ENCODE data around the gene BPTF.
"Not testable (repeated sequence)": the region's sequence is repeated elsewhere in the genome, so short reads cannot be mapped to it uniquely, and the experiment has no call there.

The BPTF gene

DNA sequence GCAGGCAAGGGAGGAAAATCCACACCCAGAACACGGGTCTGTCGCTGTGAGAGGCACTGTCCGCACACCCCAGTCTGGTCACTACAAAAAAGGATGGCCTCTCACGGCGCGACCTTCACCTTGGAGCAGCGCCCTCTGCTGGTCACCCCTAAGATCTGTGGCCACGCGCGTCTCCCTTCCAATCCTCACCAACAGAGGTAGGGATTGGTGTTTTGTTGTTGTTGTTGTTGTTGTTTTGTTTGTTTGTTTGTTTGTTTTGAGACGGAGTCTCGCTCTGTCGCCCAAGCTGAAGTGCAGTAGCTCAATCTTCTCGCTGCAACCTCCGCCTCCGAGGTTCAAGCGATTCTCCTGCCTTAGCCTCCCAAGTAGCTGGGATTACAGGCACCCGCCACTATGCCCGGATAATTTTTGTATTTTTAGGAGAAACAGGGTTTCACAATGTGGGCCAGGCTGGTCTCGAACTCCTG, 185.9 kb downstream of the BPTF start:
- no peak overlapping the region for H3K27ac ChIP-seq (ENCODE audit: low read depth, low read length)
- no peaks in the 10 kb centered on the region for H3K27me3 ChIP-seq (ENCODE audit: insufficient read depth, low read length, poor library complexity)
- no peaks in the 10 kb centered on the region for H3K79me1 ChIP-seq (ENCODE audit: low read length)
- H3K79me2 ChIP-seq (ENCODE audit: control insufficient read depth, insufficient read depth, low read length), result no peaks in the 10 kb centered on the region
- H3K4me1 ChIP-seq (ENCODE audit: control insufficient read depth, low read depth, low read length), result no peaks in the 10 kb centered on the region
- H2BK120ac ChIP-seq (ENCODE audit: low read depth, low read length), result no peak overlapping the region
- peak overlapping the region; percentile 83 for H3K56ac ChIP-seq (ENCODE audit: low read length)
- no peak overlapping the region for H4K8ac ChIP-seq (ENCODE audit: low read depth, low read length)
- H2BK5ac ChIP-seq (ENCODE audit: low read length), result no peak overlapping the region
- peak overlapping the region; percentile 59 for H3K9ac ChIP-seq (ENCODE audit: low read length)
- H3K36me3 ChIP-seq (ENCODE audit: control insufficient read depth, insufficient read depth, low read length), result no peaks in the 10 kb centered on the region
- H3K4me3 ChIP-seq (ENCODE audit: low read length), result no peak overlapping the region
- no peak overlapping the region for H3K4me2 ChIP-seq (ENCODE audit: low read length)
- H3K18ac ChIP-seq (ENCODE audit: low read length), result no peak overlapping the region
- no peak overlapping the region for H3K4ac ChIP-seq (ENCODE audit: low read depth, low read length)
- WGBS (ENCODE audit: extremely low coverage, insufficient coverage, low lambda C conversion rate), result no CpG with 5 or more reads among the region's 20 CpGs
- peak; percentile 70 for DNase-seq
- no peak overlapping the region for H4K5ac ChIP-seq (ENCODE audit: low read length)
- no peak overlapping the region for H3K23ac ChIP-seq (ENCODE audit: low read length)
- no peak overlapping the region for H2AK5ac ChIP-seq (ENCODE audit: low read length)
- H2BK15ac ChIP-seq (replicated peaks; ENCODE audit: low read depth), result no peak overlapping the region

DNA sequence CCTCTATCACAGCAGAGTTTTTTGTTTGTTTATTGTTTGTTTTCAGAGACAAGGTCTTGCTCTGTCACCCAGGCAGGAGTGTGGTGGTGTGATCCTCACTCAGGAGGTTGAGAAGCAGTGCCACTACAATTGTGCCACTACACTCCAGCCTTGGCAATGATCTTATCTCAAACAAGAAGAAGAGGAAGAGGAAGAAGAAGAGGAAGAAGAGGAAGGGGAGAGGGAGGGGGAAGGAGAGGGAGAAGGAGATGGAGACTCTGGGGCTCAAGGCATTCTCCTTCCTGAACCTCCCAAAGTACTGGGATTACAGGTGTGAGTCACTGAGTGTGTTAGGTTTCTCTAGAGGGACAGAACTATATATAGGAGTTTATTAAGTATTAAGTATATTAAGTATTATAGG, 188.1 kb downstream of the BPTF start:
- no peak overlapping the region for H4K8ac ChIP-seq (ENCODE audit: low read depth, low read length)
- H3K4me3 ChIP-seq (ENCODE audit: low read length), result no peak overlapping the region
- H3K79me2 ChIP-seq (ENCODE audit: control insufficient read depth, insufficient read depth, low read length), result no peaks in the 10 kb centered on the region
- H3K56ac ChIP-seq (ENCODE audit: low read length), result no peak overlapping the region
- no peak overlapping the region for H4K5ac ChIP-seq (ENCODE audit: low read length)
- H2BK120ac ChIP-seq (ENCODE audit: low read depth, low read length), result no peak overlapping the region
- no peak overlapping the region for H3K23ac ChIP-seq (ENCODE audit: low read length)
- H3K27ac ChIP-seq (ENCODE audit: low read depth, low read length), result no peak overlapping the region
- H3K4ac ChIP-seq (ENCODE audit: low read depth, low read length), result no peak overlapping the region
- no peaks in the 10 kb centered on the region for H3K36me3 ChIP-seq (ENCODE audit: control insufficient read depth, insufficient read depth, low read length)
- no peak overlapping the region for H2BK5ac ChIP-seq (ENCODE audit: low read length)
- no peak overlapping the region for H3K4me2 ChIP-seq (ENCODE audit: low read length)
- H3K18ac ChIP-seq (ENCODE audit: low read length), result no peak overlapping the region
- H2AK5ac ChIP-seq (ENCODE audit: low read length), result no peak overlapping the region
- no peak for DNase-seq
- H3K9ac ChIP-seq (ENCODE audit: low read length), result no peak overlapping the region
- H3K27me3 ChIP-seq (ENCODE audit: insufficient read depth, low read length, poor library complexity), result no peaks in the 10 kb centered on the region
- H3K4me1 ChIP-seq (ENCODE audit: control insufficient read depth, low read depth, low read length), result no peaks in the 10 kb centered on the region
- no peaks in the 10 kb centered on the region for H3K79me1 ChIP-seq (ENCODE audit: low read length)
- no peak overlapping the region for H2BK15ac ChIP-seq (replicated peaks; ENCODE audit: low read depth)

DNA sequence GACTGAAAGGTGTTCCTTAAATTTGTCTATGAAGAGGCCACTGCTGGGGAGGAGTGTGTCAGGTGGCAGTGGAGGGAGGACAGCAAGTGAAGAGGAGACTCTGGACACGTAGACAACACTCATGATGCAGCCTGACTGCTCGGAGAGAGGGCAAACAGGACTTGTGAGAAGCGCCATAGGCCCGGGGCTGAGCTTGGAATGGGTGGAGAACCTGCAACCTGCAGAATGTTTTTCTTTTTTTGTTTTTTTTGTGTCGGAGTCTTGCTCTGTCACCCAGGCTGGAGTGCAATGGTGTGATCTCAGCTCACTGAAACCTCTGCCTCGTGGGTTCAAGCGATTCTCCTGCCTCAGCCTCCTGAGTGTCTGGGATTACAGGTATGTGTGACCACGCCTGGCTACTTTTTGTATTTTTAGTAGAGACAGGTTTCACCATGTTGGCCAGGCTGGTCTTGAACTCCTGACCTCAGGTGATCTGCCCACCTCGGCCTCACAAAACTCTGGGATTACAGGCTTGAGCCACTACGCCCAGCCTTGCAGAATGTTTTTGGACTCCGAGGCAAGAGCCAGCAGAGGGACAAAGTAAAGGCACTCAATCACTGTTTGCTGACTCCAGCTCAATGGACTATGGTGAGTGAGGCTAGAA, 189.9 kb downstream of the BPTF start:
- Histone ChIP-seq H3K9ac (ENCODE audit: low read length) (no peak overlapping the region), H3K36me3 (ENCODE audit: control insufficient read depth, insufficient read depth, low read length) (no peaks in the 10 kb centered on the region), H3K56ac (ENCODE audit: low read length) (no peak overlapping the region), H3K4me3 (ENCODE audit: low read length) (no peak overlapping the region), H3K23ac (ENCODE audit: low read length) (no peak overlapping the region), H3K4ac (ENCODE audit: low read depth, low read length) (no peak overlapping the region), H3K79me1 (ENCODE audit: low read length) (no peaks in the 10 kb centered on the region), H3K27ac (ENCODE audit: low read depth, low read length) (no peak overlapping the region), H4K8ac (ENCODE audit: low read depth, low read length) (no peak overlapping the region), H2AK5ac (ENCODE audit: low read length) (no peak overlapping the region), H2BK5ac (ENCODE audit: low read length) (no peak overlapping the region), H3K79me2 (ENCODE audit: control insufficient read depth, insufficient read depth, low read length) (no peaks in the 10 kb centered on the region), H3K27me3 (ENCODE audit: insufficient read depth, low read length, poor library complexity) (no peaks in the 10 kb centered on the region), H3K4me2 (ENCODE audit: low read length) (no peak overlapping the region), H4K5ac (ENCODE audit: low read length) (no peak overlapping the region), H2BK120ac (ENCODE audit: low read depth, low read length) (no peak overlapping the region), H3K18ac (ENCODE audit: low read length) (no peak overlapping the region), H3K4me1 (ENCODE audit: control insufficient read depth, low read depth, low read length) (no peaks in the 10 kb centered on the region), H2BK15ac (replicated peaks; ENCODE audit: low read depth) (no peak overlapping the region)
- DNase-seq, result no peak
- no CpG with 5 or more reads among the region's 11 CpGs for WGBS (ENCODE audit: extremely low coverage, insufficient coverage, low lambda C conversion rate)

DNA sequence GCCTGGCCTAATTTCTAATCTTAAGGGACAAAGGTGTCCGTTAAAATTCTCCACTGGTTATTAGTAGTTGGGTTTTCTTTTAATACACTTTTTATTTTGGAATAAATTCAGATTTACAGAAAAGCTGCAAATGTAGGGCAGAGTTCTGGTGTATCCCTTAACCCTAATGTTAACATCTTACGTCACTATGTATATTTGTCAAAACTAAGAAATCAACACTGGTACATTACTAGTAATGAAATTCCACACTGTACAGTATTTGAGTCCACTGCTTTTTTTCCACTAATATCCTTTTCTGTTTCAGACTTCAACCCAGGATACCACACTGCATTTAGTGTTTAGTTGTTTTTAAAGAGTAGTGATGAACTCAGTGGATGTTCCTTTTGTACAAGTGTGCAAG, 191.5 kb downstream of the BPTF start:
- no peak overlapping the region for H3K56ac ChIP-seq (ENCODE audit: low read length)
- no peak for DNase-seq
- H3K23ac ChIP-seq (ENCODE audit: low read length), result no peak overlapping the region
- H3K36me3 ChIP-seq (ENCODE audit: control insufficient read depth, insufficient read depth, low read length), result no peaks in the 10 kb centered on the region
- H2BK5ac ChIP-seq (ENCODE audit: low read length), result no peak overlapping the region
- no peak overlapping the region for H3K4me2 ChIP-seq (ENCODE audit: low read length)
- H3K4me3 ChIP-seq (ENCODE audit: low read length), result no peak overlapping the region
- no peak overlapping the region for H3K27ac ChIP-seq (ENCODE audit: low read depth, low read length)
- no peak overlapping the region for H4K8ac ChIP-seq (ENCODE audit: low read depth, low read length)
- no peak overlapping the region for H4K5ac ChIP-seq (ENCODE audit: low read length)
- no CpG with 5 or more reads among the region's 2 CpGs for WGBS (ENCODE audit: extremely low coverage, insufficient coverage, low lambda C conversion rate)
- no peak overlapping the region for H2AK5ac ChIP-seq (ENCODE audit: low read length)
- H3K4ac ChIP-seq (ENCODE audit: low read depth, low read length), result no peak overlapping the region
- H3K27me3 ChIP-seq (ENCODE audit: insufficient read depth, low read length, poor library complexity), result no peaks in the 10 kb centered on the region
- H2BK15ac ChIP-seq (replicated peaks; ENCODE audit: low read depth), result no peak overlapping the region
- no peaks in the 10 kb centered on the region for H3K4me1 ChIP-seq (ENCODE audit: control insufficient read depth, low read depth, low read length)
- no peak overlapping the region for H3K18ac ChIP-seq (ENCODE audit: low read length)
- no peak overlapping the region for H3K9ac ChIP-seq (ENCODE audit: low read length)
- H3K79me1 ChIP-seq (ENCODE audit: low read length), result no peaks in the 10 kb centered on the region
- H2BK120ac ChIP-seq (ENCODE audit: low read depth, low read length), result no peak overlapping the region
- H3K79me2 ChIP-seq (ENCODE audit: control insufficient read depth, insufficient read depth, low read length), result no peaks in the 10 kb centered on the region

DNA sequence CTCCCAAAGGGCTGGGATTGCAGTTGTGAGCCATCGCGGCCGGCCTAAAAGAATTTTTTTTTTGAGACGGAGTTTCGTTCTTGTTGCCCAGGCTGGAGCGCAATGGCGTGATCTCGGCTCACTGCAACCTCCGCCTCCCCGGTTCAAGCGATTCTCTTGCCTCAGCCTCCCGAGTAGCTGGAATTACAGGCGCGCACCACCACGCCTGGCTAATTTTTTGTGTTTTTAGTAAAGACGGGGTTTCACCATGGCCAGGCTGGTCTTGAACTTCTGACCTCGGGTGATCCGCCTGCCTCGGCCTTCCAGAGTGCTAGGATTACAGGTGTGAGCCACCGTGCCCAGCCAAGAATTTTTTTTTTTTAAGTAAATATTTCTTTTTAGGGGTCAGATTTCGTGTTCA, 193.2 kb downstream of the BPTF start:
- not testable (repeated sequence) for H3K56ac ChIP-seq (ENCODE audit: low read length); H3K36me3 ChIP-seq (ENCODE audit: control insufficient read depth, insufficient read depth, low read length); H3K79me1 ChIP-seq (ENCODE audit: low read length); H3K9ac ChIP-seq (ENCODE audit: low read length); H3K4me1 ChIP-seq (ENCODE audit: control insufficient read depth, low read depth, low read length); H3K27ac ChIP-seq (ENCODE audit: low read depth, low read length); H2BK5ac ChIP-seq (ENCODE audit: low read length); H3K4me2 ChIP-seq (ENCODE audit: low read length); H4K5ac ChIP-seq (ENCODE audit: low read length); DNase-seq; H3K4ac ChIP-seq (ENCODE audit: low read depth, low read length); H3K27me3 ChIP-seq (ENCODE audit: insufficient read depth, low read length, poor library complexity); H3K18ac ChIP-seq (ENCODE audit: low read length); H2BK15ac ChIP-seq (replicated peaks; ENCODE audit: low read depth); H3K79me2 ChIP-seq (ENCODE audit: control insufficient read depth, insufficient read depth, low read length); H2BK120ac ChIP-seq (ENCODE audit: low read depth, low read length); H4K8ac ChIP-seq (ENCODE audit: low read depth, low read length); H2AK5ac ChIP-seq (ENCODE audit: low read length); H3K4me3 ChIP-seq (ENCODE audit: low read length); H3K23ac ChIP-seq (ENCODE audit: low read length)
- no CpG with 5 or more reads among the region's 21 CpGs for WGBS (ENCODE audit: extremely low coverage, insufficient coverage, low lambda C conversion rate)

DNA sequence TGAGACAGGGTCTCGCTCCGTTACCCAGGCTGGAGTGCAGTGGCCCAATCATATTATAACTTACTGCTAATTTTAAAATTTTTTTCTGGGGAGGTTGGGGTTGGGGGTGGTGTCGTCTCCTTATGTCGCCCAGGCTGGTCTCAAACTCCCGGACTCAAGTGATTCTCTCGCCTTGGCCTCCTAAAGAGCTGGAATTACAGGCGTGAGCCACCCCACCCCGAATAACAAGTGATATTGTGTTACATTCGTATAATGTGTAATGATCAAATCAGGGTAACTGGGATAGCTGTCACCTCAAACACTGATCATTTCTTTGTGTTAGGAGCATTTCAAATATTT, 194.0 kb downstream of the BPTF start:
- DNase-seq, result no peak

More for the DNA sequence above, 194.0 kb downstream of the BPTF start:
- no peak overlapping the region for H3K27ac ChIP-seq (ENCODE audit: low read depth, low read length)
- no peak overlapping the region for H3K4me3 ChIP-seq (ENCODE audit: low read length)
- no peak overlapping the region for H2BK120ac ChIP-seq (ENCODE audit: low read depth, low read length)
- H4K8ac ChIP-seq (ENCODE audit: low read depth, low read length), result no peak overlapping the region
- no peaks in the 10 kb centered on the region for H3K79me1 ChIP-seq (ENCODE audit: low read length)
- H3K23ac ChIP-seq (ENCODE audit: low read length), result no peak overlapping the region
- no peaks in the 10 kb centered on the region for H3K36me3 ChIP-seq (ENCODE audit: control insufficient read depth, insufficient read depth, low read length)
- no peak overlapping the region for H3K56ac ChIP-seq (ENCODE audit: low read length)
- H2AK5ac ChIP-seq (ENCODE audit: low read length), result no peak overlapping the region
- no peak overlapping the region for H3K9ac ChIP-seq (ENCODE audit: low read length)
- no CpG with 5 or more reads among the region's 9 CpGs for WGBS (ENCODE audit: extremely low coverage, insufficient coverage, low lambda C conversion rate)
- no peak overlapping the region for H3K4me2 ChIP-seq (ENCODE audit: low read length)
- H3K18ac ChIP-seq (ENCODE audit: low read length), result no peak overlapping the region
- H2BK5ac ChIP-seq (ENCODE audit: low read length), result no peak overlapping the region
- H4K5ac ChIP-seq (ENCODE audit: low read length), result no peak overlapping the region
- no peak overlapping the region for H2BK15ac ChIP-seq (replicated peaks; ENCODE audit: low read depth)
- no peaks in the 10 kb centered on the region for H3K4me1 ChIP-seq (ENCODE audit: control insufficient read depth, low read depth, low read length)
- no peaks in the 10 kb centered on the region for H3K27me3 ChIP-seq (ENCODE audit: insufficient read depth, low read length, poor library complexity)
- H3K79me2 ChIP-seq (ENCODE audit: control insufficient read depth, insufficient read depth, low read length), result no peaks in the 10 kb centered on the region
- no peak overlapping the region for H3K4ac ChIP-seq (ENCODE audit: low read depth, low read length)
